GM18499 (cell line): ENCODE measurements around the gene FOXM1.

Source experiments
- ATAC-seq: cut with Tn5 transposase; IDR thresholded peaks from one replicate; pipeline ENCODE4 v1.9.1; 2021; ENCODE audit warnings: moderate number of reproducible peaks; ENCODE audit not compliant: insufficient read depth, unreplicated experiment

FOXM1 gene

DNA sequence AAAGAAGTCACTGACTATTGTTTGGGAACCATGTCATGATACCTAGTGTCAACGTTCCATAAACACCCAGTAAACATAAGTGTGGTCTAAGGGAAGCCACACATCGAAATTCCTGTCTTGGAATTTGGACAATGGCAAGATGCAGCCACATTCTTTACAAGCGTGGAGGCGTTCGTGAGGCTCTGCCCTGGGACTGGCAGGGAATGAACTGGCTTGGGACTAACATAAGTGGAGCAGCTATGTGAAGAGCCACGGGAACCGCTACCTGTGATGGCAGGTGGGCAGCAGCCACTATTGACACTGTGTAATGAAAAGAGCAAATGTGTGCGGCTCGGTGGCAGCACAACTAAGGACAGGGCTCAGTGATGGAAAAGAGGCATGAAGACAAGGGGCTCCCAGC is 32.2 kb downstream of the FOXM1 start:
- no peak for ATAC-seq

DNA sequence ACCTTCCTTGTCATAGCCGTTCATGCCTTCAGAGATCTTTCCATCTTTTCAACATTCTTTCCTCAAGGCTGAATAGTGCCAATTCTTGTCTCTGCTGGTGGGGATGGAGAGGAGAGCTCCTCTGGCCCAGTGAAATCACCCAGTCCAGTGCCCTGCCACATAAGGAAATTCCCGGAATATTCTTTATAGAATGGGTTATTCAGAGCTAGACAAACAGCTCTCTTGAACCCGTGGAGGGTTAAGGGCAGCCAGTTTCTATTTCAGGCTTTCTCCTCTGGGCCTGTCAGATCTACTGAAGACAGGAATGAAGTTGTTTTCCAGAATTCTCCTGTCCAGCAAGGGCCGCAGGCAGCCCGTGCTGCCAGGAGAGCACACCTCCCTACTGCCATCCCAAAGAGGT is 34.0 kb downstream of the FOXM1 start:
- ATAC-seq, result no peak

DNA sequence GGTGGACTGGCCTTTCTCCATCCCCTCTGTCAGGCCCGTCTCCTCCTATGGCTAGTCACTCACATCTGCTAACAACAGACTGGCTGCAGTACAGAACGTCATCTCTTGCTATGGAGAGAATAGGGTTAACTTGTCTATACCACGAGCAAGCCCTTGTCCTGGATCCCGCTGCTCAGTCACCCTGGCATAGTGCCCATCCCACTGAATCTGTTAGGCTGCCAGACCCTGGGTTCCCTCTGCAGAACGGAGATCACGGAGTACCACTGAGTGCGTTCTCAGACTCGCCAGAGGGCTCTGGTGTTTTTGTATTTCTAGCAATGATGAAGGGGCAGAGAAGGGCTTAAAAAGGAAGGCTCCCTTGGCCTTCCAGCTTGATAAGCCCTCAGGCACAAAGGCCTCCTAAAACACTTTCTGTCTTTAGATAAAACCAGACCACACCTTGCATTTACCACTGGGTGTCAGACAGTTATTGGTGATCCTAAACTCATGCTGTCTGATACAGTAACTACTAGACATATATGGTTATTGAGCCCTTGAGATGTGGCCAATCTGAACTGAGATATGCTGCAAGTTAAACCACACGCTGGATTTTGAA is 35.8 kb downstream of the FOXM1 start:
- ATAC-seq, result no peak

DNA sequence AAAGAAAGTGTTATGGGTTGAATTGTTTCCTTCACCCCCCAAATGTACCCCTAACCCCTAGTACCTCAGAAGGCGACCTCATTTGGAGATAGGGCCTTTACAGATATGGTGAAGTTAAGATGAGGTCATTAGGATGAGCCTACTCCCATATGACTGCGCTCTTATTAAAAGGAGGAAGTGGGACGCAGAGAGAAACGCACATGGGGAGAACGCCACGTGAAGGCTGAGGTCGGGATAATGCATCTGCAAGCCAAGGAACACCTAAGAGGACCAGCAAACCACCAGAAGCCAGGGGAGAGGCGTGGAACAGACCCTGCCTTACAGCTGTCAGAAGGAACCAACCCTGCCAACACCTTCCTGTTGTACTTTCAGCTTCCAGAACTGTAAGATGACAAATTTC is 40.4 kb downstream of the FOXM1 start:
- ATAC-seq, result no peak

DNA sequence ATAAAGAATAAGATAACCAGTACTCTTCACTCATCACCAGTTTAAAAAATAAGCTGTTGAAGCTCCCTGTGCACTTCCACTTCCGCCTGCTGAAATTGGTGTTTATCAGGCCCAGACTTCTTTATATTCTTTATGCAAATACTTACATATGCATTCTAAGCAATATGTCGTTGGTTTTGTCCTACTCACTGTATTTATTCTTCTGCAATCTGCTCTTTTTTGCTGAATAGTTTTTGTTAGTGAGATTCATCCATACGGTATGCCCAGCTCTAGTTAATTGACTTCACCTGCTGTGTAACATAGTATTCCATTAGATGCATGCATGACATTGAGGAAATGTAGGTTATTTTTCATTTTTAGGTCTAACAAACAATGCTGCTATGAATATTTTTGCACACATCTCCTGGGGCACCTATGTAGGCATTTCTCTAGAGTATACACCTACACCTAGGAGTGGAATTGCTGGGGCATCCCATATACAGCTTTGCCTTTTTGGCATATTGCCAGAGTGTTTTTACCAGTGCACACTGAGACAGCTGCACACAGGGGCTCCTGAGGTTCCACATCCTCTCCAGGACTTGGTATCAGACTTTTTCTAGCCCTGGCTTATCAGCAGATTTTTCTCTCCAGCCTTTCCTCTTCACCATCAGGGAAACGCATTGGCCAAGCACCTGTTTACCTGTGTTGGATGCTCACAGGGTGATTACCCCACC is 41.1 kb downstream of the FOXM1 start:
- ATAC-seq, result no peak

DNA sequence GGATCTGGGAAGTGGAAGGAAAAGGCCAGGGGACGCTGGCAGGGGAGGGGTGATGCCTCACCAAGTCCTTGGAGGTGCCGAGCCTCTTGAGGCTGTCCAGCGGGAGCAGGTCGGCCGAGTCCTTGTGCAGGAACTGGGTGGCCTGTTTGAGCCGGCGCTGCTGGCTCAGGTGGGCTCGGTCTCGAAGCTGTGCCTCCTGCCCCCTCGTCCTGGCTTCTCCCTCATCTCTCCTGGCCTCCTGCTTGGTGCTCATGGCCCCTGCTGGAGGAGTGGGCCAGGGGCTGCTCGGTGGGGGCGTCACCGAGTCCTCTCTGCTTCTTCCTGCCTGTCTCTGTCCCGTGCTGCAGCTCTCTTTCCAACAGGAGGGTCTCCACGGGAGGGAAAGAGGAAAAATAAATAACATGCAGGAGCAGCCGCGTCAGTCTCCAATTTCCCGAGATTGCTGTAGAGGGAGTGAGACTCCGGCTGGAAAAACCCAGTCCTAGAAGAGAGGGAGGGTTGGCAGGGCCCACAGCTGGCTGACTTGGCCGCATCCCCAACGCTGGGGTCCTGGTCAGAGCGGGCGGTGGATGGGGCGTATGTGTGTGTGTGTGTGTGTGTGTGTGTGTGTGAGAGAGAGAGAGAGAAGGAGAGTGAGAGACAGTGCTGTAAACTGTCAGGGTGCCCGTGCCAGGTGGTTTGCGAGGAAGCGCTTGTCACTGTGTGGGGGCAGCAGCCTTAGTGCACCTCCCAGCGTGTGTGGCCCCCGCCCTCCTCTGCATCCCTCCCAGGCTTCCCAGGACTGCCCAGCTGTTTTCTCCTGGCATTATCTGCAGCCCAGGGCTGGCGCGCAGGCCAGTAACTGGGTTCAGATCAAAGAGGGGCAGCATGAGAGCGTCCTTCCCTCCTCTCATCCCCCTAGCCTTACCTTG is 42.1 kb downstream of the FOXM1 start, which contains the start of gene NRIP2:
Gene NRIP2 (minus strand): TSS at position 455 of the 911 bp plus-strand sequence. CDS start 52 bp downstream, at position 403.
- ATAC-seq, result no peak

DNA sequence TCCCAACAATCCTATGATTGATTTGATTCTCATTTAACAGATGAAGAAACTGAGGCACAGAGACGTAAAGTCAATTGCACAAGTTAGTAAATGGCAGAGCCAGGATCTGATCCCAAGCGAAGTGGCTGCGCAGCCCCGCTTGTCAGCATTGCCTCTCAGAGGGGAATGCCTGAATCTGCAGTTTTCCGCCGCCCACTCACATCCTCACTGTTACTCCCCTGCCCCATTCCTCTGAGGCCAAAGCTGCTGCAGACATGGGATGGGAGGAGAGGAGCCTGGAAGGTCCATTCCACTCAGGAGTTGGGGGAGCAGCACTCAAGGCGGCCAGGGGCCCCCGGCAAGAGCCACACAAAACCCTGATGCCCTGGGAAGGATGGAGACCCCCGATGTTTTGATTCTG is 43.2 kb downstream of the FOXM1 start:
- ATAC-seq, result no peak

DNA sequence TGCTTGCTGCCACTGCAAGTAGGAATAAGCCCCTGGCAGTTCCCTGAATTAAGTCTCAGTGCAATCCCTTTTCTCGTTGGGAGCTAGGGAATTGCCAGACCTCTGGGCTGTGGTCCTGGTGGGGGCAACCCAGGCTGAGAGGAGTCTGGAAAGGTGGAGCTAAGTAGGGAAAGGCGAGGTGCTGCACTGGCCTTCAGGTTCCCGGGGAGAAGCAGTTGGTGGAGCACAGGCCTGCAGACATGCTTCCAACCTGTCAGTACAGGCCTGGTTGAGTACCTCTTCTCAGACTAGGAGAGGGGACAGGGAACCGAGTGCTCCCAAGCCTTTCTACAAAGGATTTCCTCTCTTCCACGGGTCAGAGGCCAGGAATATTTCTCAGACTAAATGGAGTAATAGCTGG is 43.6 kb downstream of the FOXM1 start:
- ATAC-seq, result no peak

DNA sequence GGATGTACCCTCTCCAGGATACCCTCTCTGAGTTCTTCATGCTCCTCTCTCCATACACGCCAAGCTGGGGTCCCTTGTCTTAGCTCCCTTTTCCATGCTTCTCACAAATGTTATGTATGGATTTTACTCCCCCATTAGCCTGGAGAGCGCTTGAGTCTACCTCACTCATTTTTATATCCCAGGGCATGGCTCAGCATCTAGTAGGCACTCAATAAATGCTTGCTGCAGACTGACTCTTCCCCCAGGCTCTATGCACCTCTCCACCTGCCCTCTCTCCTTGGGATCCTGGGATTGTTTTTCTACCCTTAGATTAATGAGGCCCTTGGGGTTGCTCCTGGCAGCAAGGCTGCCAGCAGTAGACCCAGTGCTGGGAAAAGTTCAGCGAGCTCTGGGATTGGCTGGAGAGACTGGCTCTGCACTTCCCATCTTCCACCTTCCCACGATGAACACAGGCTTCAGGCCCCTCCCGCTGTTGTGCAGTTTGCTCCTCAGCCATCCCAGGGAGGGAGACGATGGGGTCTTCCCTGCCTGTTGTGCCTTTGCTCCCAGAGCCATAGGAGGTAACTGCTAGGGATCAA is 44.3 kb downstream of the FOXM1 start:
- ATAC-seq, result no peak

DNA sequence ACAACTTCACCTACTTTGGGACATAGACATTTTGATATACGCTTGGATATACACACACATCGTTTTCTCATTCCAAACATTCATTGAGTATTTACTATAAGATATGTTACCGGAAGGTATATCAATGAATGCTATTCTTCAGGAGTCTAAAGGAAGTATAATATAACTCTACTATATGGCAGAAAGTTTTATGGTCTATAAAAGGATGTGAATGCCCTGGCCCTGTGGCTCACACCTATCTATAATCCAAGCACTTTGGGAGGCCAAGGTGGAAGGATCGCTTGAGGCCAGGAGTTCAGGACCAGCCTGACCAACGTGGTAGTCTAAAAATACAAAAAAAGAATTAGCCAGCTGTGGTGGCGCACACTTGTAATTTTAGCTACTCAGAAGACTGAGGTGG is 47.7 kb downstream of the FOXM1 start:
- ATAC-seq, result no peak

DNA sequence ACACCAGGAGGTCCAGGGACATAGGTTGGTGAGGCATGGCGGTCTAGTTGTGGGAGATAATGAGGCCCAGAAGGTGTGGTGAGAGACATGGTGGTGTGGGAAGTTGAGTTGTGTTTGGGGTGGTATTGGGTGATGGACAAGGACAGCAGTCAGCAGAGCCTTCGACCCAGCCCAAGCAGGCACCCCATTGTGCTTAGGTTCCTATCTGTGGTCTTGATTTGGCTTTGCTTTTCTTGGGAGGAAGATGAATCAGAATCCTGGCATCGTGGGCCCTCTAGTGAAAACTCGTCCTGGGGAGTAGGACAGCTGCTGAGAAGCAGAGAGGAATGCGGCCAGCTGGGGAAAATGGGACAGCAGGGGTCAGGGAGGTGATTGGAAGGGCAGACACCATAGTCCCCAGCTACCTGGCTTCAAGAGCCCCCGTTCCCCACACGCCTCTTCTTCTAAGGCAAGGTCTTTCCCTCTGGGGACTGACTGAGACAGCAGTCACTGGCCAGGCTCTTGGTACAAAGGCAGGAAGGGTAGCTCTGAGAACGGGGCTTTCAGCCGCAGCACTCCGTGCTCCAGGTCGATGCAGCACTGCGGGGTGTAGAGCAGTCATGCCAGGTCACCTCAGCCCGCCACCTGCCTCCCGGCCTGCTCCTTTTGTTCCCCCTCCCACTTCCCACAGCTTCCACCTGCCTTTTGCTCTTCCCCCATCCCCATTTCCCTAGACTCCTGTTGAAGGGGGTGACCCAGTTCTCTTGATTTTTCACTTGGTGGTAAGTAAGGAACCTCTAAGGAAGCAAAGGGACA is 50.1 kb downstream of the FOXM1 start:
- ATAC-seq, result no peak

DNA sequence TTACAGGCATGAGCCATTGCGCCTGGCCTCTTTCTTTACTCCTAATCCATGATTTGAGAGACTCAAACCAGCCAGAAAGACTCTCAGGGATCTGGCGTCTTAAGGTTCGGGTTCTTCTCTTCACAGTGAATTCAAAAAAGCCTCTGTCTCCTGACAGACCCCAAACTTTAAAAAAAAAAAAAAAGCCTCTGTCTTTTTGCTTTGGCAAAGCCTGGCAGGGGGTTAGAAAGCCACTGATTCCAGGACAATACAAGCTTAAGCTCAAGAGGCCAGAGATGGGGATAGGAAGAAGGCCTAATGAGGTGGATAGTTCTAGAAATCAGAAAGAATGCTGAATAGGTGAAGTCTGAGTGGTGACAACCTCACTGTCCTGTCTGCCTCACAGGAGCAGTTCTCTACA is 50.9 kb downstream of the FOXM1 start:
- no peak for ATAC-seq

DNA sequence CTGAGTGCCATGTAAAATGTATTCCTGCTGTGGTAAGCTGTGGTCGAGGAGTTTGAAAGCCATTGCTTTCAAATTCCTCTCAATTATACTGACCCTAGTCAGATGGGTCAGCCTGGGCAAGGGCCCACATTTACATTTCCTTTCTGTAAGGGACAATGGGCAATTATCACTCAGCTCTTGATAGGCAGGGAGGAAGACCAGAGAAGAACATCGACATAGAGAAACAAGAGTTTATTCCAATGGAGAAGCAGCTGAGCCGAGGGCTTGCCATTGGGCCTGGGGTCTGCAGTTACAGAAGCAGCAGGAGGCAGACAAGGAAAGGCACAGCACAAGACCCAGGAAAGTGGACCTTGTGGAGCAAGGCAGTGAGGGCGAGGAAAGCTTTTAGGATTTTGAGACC is 51.8 kb downstream of the FOXM1 start:
- ATAC-seq, result no peak

DNA sequence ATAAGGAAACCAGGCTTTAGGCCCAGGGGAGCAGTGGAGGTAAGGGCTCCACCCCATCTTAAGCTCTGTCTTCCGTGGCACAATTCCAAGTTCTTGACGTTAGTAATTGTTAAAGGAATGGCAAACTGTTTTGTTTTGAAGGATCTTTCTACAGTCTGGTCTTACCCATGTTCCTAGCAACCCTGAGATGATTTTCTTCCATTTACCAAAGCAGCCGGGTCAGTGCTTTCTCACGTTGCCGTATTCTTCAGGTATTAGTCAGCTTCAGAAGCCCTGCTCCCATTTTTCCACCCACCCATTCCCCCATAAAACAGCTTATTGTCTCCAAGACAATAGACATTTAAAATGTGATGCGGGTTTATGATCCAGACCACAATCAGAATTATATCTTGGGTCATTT is 52.4 kb downstream of the FOXM1 start:
- no peak for ATAC-seq

DNA sequence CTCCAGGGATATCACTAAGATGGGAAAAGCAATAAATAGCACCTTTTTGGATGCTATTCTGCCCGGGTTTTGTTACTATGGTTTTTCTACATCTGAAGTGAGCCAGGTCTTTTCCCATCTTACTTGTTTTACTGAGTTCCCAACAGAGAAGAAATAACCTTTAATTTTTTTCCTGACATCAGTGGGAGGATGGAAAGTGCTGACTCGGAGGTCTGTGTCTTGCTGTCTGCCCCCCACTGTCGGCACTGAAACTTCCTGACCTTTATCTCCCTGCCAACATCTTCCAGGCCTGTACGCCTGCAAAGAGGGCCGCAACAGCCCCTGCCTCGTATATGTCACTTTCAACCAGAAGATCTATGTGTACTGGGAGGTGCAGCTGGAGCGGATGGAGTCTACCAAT is 53.5 kb downstream of the FOXM1 start:
- no peak for ATAC-seq

DNA sequence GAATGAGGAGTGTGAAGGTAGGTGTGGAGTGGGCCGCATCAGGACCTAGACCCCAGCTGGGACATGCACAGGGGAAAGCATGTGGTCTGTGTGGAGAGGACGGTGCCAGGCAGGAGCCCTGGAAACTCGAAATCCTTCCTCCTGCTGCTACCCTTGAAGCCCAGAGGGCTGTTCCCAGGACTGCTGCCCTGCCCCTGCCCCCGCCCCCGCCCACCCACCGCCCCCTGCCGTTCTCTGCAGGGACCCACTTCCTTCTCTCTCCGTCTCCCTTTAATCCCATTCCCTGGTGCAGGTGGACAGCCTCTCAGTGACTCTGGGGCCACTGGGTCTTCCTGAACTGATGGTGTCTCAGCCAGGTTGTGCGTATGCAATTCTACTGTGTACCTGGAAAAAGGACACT is 56.5 kb downstream of the FOXM1 start:
- no peak for ATAC-seq

DNA sequence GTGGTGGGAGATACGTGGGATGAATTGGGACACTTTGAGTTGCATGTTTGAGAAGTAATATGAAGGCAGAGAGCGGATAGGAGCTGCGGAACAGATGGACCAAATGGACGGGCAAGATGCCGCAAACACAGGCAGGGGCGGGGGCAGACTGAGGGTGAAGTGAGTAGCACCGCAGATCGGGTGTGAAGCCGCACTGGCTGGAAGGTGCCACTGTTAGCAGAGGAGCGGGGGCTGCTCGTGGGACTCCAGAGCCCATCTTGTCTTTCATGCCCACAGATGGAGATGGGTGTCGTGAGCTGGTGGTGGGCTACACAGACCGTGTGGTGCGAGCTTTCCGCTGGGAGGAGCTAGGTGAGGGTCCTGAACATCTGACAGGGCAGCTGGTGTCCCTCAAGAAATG is 57.2 kb downstream of the FOXM1 start:
- ATAC-seq, result no peak

DNA sequence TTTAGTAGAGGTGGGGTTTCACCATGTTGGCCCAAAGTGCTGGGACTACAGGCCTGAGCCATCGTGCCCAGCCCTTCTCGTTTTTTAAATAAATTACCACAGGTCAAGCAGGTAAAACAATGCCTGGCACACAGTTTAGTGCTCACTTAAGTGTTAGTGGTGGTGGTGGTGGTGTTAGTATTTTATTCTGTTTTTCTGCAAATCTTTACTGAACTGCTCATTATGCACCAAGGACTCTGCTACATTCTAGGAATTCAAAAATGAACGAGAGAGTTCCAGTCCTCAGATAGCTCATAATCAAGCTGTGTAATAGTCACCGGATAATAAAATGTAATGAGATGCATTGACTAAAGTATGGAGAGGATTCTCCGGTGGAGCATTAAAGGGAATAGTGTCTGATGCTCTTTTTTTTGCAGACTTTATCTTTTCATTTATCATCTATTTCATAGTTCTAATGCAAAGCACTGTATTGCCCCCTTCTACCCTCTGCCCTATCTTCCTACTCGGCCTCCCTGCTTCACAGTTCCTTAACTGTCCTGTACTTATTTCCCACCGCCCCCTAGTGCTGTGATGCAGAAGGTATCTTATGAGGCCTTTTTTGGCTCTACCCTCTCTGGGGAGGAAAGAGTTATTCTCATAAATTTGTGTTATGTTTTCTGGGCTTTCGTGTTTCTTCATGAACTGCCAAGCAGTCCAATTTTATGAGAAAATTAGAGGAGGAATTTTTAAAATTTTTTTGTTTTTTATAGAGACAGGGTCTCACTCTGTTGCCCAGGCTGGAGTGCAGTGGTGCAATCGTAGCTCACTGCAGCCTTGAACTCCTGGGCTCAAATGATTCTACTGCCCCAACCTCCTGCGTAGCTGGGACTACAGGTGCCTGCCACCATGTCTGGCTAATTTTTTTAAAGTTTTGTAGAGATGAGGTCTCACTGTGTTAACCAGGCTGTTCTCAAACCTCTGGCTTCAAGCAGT is 63.5 kb downstream of the FOXM1 start:
- no peak for ATAC-seq
